Prostate gland (tissue), 2 donors: Measurements from ENCODE around the gene CLDND2. TPM values are rescaled to one million over a fixed set of nuclear protein-coding genes. Genes with fewer than 3 reads are reported as not detected.
"Not testable (repeated sequence)": the region's sequence is repeated elsewhere in the genome, so short reads cannot be mapped to it uniquely, and the experiment has no call there.

Source experiments
- DNase-seq: peaks from one replicate; pipeline ENCODE4 v3.0.0-alpha.2; 2019; ENCODE audit warnings: low spot score
- H3K27ac ChIP-seq, 2 donors: fragments of 200-600 bp; sonication (generic); 2 replicates each; pipeline ENCODE4 v1.5.1; 2017 to 2019
- H3K27me3 ChIP-seq: fragments of 200-600 bp; sonication (generic); replicated peaks from 2 replicates; pipeline ENCODE4 v1.5.1; 2019; ENCODE audit not compliant: insufficient read depth
- H3K36me3 ChIP-seq, 2 donors: fragments of 200-600 bp; sonication (generic); 1 replicate in 1 of 2; 2 replicates in 1 of 2; pipeline versions ENCODE4 v1.5.1 to v1.8.1; 2017 to 2019
- H3K4me1 ChIP-seq: fragments of 200-600 bp; sonication (generic); replicated peaks from 2 replicates; pipeline ENCODE4 v1.5.1; 2019
- H3K4me3 ChIP-seq, 2 donors: fragments of 200-600 bp; sonication (generic); 2 replicates each; pipeline ENCODE4 v1.5.1; 2017 to 2019
- H3K9me3 ChIP-seq: fragments of 200-600 bp; sonication (generic); 2 replicates; pipeline ENCODE4 v1.5.1; 2017
- POLR2A ChIP-seq: fragments of 450-650 bp; IDR thresholded peaks from one replicate; pipeline ENCODE4 v1.6.1; 2016; ENCODE audit warnings: antibody characterized with exemption, mild to moderate bottlenecking
- POLR2AphosphoS5 ChIP-seq: sonication (generic); formaldehyde crosslinking; IDR thresholded peaks from one replicate; pipeline ENCODE4 v1.6.1; 2017; ENCODE audit warnings: antibody characterized with exemption
- WGBS: methylation state at CpG from one replicate; pipeline ENCODE4 v1.1.5; 2018; 5-methylcytosine and 5-hydroxymethylcytosine counted together
- intact Hi-C: fragments of 100-400 bp; cut with DNase I; formaldehyde crosslinking; loops from one replicate; pipeline ENCODE4 v1.14.2; 2022
- total RNA-seq, 2 donors: library from RNA; depleted of rRNA; stranded (reverse); fragments of >200 nt; gene quantifications; one replicate each; pipeline ENCODE4 v1.1.0, GENCODE V29; 2016
- TF ChIP-seq, protein P1 (sequence below), 4 experiments: fragments of 200-600 bp in 2 of 4; fragments of 450-650 bp in 2 of 4; sonication (generic) in 2 of 4; IDR thresholded peaks; 1 replicate in 3 of 4; 2 replicates in 1 of 4; pipeline ENCODE4 v1.5.1; 2016 to 2019; ENCODE audit warnings: antibody characterized with exemption in 4 of 4, mild to moderate bottlenecking in 2 of 4, moderate library complexity in 2 of 4

The CLDND2 gene
- 1 to 10 TPM in 1 of 2 donors, not detected in 1; 4.2 TPM for total RNA-seq

- DNase-seq = no peak
- Histone ChIP-seq H3K4me3 (peak within 1 kb of the TSS; percentile 61 to 76), H3K27ac (peak within 1 kb of the TSS; percentile 85 to 86), H3K4me1 (peaks cover 8% of the 10 kb centered on the region), H3K36me3 (no peaks in the 10 kb centered on the region), H3K27me3 (no peaks in the 10 kb centered on the region), H3K9me3 (no peaks in the 10 kb centered on the region)
- intact Hi-C loops = loop anchor here (5.0 kb wide), 1 partner anchor 334 kb away; no protein-coding TSS in a partner anchor
- TF ChIP-seq, protein P1, sequence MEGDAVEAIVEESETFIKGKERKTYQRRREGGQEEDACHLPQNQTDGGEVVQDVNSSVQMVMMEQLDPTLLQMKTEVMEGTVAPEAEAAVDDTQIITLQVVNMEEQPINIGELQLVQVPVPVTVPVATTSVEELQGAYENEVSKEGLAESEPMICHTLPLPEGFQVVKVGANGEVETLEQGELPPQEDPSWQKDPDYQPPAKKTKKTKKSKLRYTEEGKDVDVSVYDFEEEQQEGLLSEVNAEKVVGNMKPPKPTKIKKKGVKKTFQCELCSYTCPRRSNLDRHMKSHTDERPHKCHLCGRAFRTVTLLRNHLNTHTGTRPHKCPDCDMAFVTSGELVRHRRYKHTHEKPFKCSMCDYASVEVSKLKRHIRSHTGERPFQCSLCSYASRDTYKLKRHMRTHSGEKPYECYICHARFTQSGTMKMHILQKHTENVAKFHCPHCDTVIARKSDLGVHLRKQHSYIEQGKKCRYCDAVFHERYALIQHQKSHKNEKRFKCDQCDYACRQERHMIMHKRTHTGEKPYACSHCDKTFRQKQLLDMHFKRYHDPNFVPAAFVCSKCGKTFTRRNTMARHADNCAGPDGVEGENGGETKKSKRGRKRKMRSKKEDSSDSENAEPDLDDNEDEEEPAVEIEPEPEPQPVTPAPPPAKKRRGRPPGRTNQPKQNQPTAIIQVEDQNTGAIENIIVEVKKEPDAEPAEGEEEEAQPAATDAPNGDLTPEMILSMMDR (IDR thresholded peaks at IDR 0.05) = no peak
- no peak for TF ChIP-seq POLR2A
- no peak for TF ChIP-seq POLR2AphosphoS5
- 73% methylated on average over 18 of the region's 23 CpGs for WGBS
These were observed at the start of gene CLDND2 for GRCh38 chr19:51368366-51369282. Gene CLDND2, minus strand, starts transcription at chr19:51369003. Its CDS starts 426 bp downstream, at chr19:51368577.

DNA sequence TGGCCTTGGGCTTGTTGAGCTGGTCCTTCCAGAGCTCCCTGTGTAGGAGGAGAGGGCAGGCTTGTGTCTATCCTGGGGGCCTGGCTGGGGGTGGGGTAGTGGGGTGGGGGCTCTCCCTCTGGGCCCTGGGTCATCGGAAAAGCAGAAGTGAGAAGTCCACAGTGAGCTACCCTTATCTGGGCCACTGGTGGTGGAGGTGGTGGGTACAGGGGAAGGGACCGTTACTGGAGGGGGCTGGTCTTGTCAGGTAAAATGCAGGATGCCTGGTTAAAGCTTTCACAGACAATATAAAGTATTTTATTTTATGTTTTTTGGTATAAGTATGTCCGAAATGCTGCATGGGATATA, 49.0 kb upstream of the CLDND2 start:
- no peak for DNase-seq
- intact Hi-C loops = no loop called here
- WGBS = 67% methylated on average over 3 of the region's 3 CpGs
- Histone ChIP-seq H3K27me3 (no peaks in the 10 kb centered on the region), H3K36me3 (no peaks in the 10 kb centered on the region), H3K4me1 (no peaks in the 10 kb centered on the region), H3K27ac (no peak overlapping the region), H3K4me3 (no peak overlapping the region), H3K9me3 (no peaks in the 10 kb centered on the region)
- TF ChIP-seq POLR2A (no peak), POLR2AphosphoS5 (no peak)
- TF ChIP-seq, protein P1 (IDR thresholded peaks at IDR 0.05) = no peak

DNA sequence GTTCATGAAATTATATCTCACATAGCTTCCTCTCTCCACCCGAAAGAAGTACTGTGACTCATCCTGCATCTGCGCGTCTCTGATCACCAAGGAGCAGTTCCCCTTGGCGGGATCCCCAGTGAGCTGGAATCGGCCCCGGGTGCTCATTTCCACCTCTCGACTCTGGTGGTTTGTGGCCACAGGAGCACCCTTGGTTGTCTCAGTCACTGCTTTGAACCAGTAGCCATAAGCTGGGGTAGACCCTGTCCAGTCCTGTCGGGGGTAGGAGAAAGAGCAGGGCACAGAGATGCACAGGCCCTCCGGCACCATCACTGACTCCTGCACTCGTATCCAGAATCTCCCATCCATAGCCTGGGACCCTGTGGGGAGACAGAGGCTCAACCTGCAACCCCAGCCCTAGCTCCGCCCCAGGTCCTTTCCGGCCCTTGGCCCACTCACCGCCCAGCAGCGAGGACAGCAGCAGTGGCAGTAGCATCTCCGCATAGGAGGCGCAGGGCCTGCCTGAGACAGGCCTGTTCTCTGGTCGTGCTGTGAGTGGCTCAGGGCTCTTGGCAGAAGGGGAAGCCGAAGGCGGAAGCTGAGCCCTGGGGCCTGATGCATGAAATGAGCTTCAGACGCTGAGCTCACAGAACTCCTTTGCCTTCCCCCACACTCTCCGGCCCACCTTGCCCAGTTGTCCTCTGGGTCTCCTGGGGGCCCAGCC, 48.5 kb upstream of the CLDND2 start, which contains the start of gene SIGLEC10:
TSS of gene SIGLEC10 (minus strand) at position 536 of the 703 bp plus-strand sequence. CDS start at position 475, 61 bp downstream.
- Histone ChIP-seq H3K9me3 (no peaks in the 10 kb centered on the region), H3K4me3 (no peak within 1 kb of the TSS), H3K27me3 (no peaks in the 10 kb centered on the region), H3K36me3 (no peaks in the 10 kb centered on the region), H3K27ac (no peak within 1 kb of the TSS), H3K4me1 (no peaks in the 10 kb centered on the region)
- DNase-seq = no peak
- no peak for TF ChIP-seq POLR2AphosphoS5
- TF ChIP-seq, protein P1 (IDR thresholded peaks at IDR 0.05) = no peak
- TF ChIP-seq POLR2A = no peak
- 51% methylated on average over 21 of the region's 21 CpGs for WGBS
- intact Hi-C loops = no loop called here

DNA sequence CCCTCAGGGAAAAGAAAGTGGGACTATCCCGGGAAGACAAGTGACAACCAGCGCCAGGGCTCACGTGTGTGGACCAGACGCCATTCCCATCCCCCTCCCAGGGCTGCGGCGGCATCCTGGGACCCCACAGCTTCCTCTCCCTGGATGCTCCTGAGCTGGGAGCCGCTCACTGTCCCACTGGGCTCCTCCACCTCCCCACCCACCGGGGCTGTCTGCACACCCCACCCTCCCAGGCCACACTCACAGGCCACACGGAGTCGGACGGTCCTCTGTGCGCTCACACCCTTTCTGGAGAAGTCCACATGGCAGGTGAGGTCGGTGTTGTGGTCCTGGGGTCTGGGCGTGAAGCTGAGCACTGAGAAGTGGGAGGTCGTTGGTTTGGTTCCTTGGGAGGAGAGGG, 47.6 kb upstream of the CLDND2 start:
- H3K4me1 ChIP-seq, H3K27me3 ChIP-seq, H3K36me3 ChIP-seq, H3K27ac ChIP-seq, DNase-seq, intact Hi-C loops, H3K4me3 ChIP-seq, H3K9me3 ChIP-seq: not testable (repeated sequence)
- 62% methylated on average over 15 of the region's 15 CpGs for WGBS

- H3K4me3 ChIP-seq = no peak overlapping the region
- TF ChIP-seq POLR2A (no peak), POLR2AphosphoS5 (no peak)
- TF ChIP-seq, protein P1 (IDR thresholded peaks at IDR 0.05) = no peak
- DNase-seq = no peak
- no peaks in the 10 kb centered on the region for H3K9me3 ChIP-seq
- intact Hi-C loops = no loop called here
- 91% methylated on average over 12 of the region's 12 CpGs for WGBS
- no peak overlapping the region for H3K27ac ChIP-seq
- no peaks in the 10 kb centered on the region for H3K36me3 ChIP-seq
- H3K4me1 ChIP-seq = no peaks in the 10 kb centered on the region
- H3K27me3 ChIP-seq = no peaks in the 10 kb centered on the region
These were observed 46.4 kb upstream of the CLDND2 start for GRCh38 chr19:51415187-51415586.
